Mucosa of stomach (tissue), 1 donor: ENCODE data around the gene SPDYE2B.
"Not testable (repeated sequence)": the region's sequence is repeated elsewhere in the genome, so short reads cannot be mapped to it uniquely, and the experiment has no call there.

Experiments
- H3K27me3 ChIP-seq: one replicate; pipeline ENCODE4 v1.7.0; 2013; ENCODE audit warnings: mild to moderate bottlenecking, low read length; ENCODE audit not compliant: control insufficient read depth, insufficient read depth
- H3K36me3 ChIP-seq: one replicate; pipeline ENCODE4 v1.7.0; 2013; ENCODE audit warnings: low read length; ENCODE audit not compliant: control insufficient read depth, insufficient read depth
- H3K4me1 ChIP-seq: one replicate; pipeline ENCODE4 v1.7.0; 2013; ENCODE audit warnings: mild to moderate bottlenecking, low read length; ENCODE audit not compliant: control insufficient read depth, insufficient read depth
- H3K4me3 ChIP-seq: one replicate; pipeline ENCODE4 v1.7.0; 2013; ENCODE audit warnings: low read length
- H3K9ac ChIP-seq: one replicate; pipeline ENCODE4 v1.7.0; 2013; ENCODE audit warnings: mild to moderate bottlenecking, low read length, moderate library complexity
- H3K9me3 ChIP-seq: one replicate; pipeline ENCODE4 v1.7.0; 2013; ENCODE audit warnings: mild to moderate bottlenecking, low read length, moderate library complexity; ENCODE audit not compliant: control insufficient read depth
- donor health status: Pancreatic carcinoma.

SPDYE2B gene

GRCh38 chr7:102616507-102617125 is 33.5 kb upstream of the SPDYE2B start, which contains the start of gene RASA4:
Gene RASA4 (minus strand): TSS chr7:102616756. CDS start chr7:102616689, 67 bp downstream.
- not testable (repeated sequence) for H3K4me1 ChIP-seq, H3K9ac ChIP-seq, H3K36me3 ChIP-seq, H3K9me3 ChIP-seq, H3K27me3 ChIP-seq, H3K4me3 ChIP-seq

GRCh38 chr7:102618122-102618521 is 32.0 kb upstream of the SPDYE2B start:
- H3K4me3 ChIP-seq, H3K36me3 ChIP-seq, H3K4me1 ChIP-seq, H3K9me3 ChIP-seq, H3K27me3 ChIP-seq, H3K9ac ChIP-seq: not testable (repeated sequence)

- H3K4me3 ChIP-seq, H3K9me3 ChIP-seq, H3K27me3 ChIP-seq, H3K9ac ChIP-seq, H3K36me3 ChIP-seq, H3K4me1 ChIP-seq: not testable (repeated sequence)
Observed at GRCh38 chr7:102627271-102627904, 22.7 kb upstream of the SPDYE2B start.

GRCh38 chr7:102630622-102631021 is 19.5 kb upstream of the SPDYE2B start:
- H3K9me3 ChIP-seq, H3K36me3 ChIP-seq, H3K27me3 ChIP-seq, H3K9ac ChIP-seq, H3K4me3 ChIP-seq, H3K4me1 ChIP-seq: not testable (repeated sequence)

- not testable (repeated sequence) for H3K9me3 ChIP-seq, H3K27me3 ChIP-seq, H3K36me3 ChIP-seq, H3K4me3 ChIP-seq, H3K4me1 ChIP-seq, H3K9ac ChIP-seq
Observed at GRCh38 chr7:102634299-102634698, 15.8 kb upstream of the SPDYE2B start.

GRCh38 chr7:102635354-102635753 is 14.8 kb upstream of the SPDYE2B start:
- H3K9ac ChIP-seq, H3K36me3 ChIP-seq, H3K27me3 ChIP-seq, H3K4me1 ChIP-seq, H3K4me3 ChIP-seq, H3K9me3 ChIP-seq: not testable (repeated sequence)

- H3K36me3 ChIP-seq, H3K27me3 ChIP-seq, H3K4me3 ChIP-seq, H3K9me3 ChIP-seq, H3K9ac ChIP-seq, H3K4me1 ChIP-seq: not testable (repeated sequence)
Observed at GRCh38 chr7:102636956-102637355, 13.2 kb upstream of the SPDYE2B start.

GRCh38 chr7:102638848-102639247 is 11.3 kb upstream of the SPDYE2B start:
- not testable (repeated sequence) for H3K36me3 ChIP-seq, H3K27me3 ChIP-seq, H3K9ac ChIP-seq, H3K4me1 ChIP-seq, H3K4me3 ChIP-seq, H3K9me3 ChIP-seq

- H3K27me3 ChIP-seq, H3K36me3 ChIP-seq, H3K4me3 ChIP-seq, H3K9me3 ChIP-seq, H3K4me1 ChIP-seq, H3K9ac ChIP-seq: not testable (repeated sequence)
Observed at GRCh38 chr7:102642691-102643090, 7.4 kb upstream of the SPDYE2B start, which contains the start of gene UPK3BL1. Gene UPK3BL1 (minus strand): TSS chr7:102642791. CDS start chr7:102642741, 50 bp downstream.

- H3K27me3 ChIP-seq, H3K4me1 ChIP-seq, H3K9me3 ChIP-seq, H3K4me3 ChIP-seq, H3K36me3 ChIP-seq, H3K9ac ChIP-seq: not testable (repeated sequence)
Observed at GRCh38 chr7:102643404-102643803, 6.7 kb upstream of the SPDYE2B start.

- H3K4me1 ChIP-seq, H3K9me3 ChIP-seq, H3K9ac ChIP-seq, H3K36me3 ChIP-seq, H3K4me3 ChIP-seq, H3K27me3 ChIP-seq: not testable (repeated sequence)
Observed at GRCh38 chr7:102647813-102648212, 2.3 kb upstream of the SPDYE2B start.

GRCh38 chr7:102664765-102665164 is 14.6 kb downstream of the SPDYE2B start:
- not testable (repeated sequence) for H3K4me3 ChIP-seq, H3K4me1 ChIP-seq, H3K9ac ChIP-seq, H3K36me3 ChIP-seq, H3K27me3 ChIP-seq, H3K9me3 ChIP-seq

- not testable (repeated sequence) for H3K4me1 ChIP-seq
Observed at GRCh38 chr7:102666850-102667249, 16.7 kb downstream of the SPDYE2B start.

More at GRCh38 chr7:102666850-102667249, 16.7 kb downstream of the SPDYE2B start:
- not testable (repeated sequence) for H3K9me3 ChIP-seq, H3K4me3 ChIP-seq, H3K9ac ChIP-seq, H3K36me3 ChIP-seq, H3K27me3 ChIP-seq
